CD4-positive, alpha-beta T cell treated with Interleukin-4 for 4 hours (primary cell): ENCODE measurements around the gene SEMA3C.

ENCODE experiments used
- DNase-seq: peaks from one replicate; pipeline ENCODE4 v3.0.0-alpha.2; 2020

The SEMA3C gene

DNA sequence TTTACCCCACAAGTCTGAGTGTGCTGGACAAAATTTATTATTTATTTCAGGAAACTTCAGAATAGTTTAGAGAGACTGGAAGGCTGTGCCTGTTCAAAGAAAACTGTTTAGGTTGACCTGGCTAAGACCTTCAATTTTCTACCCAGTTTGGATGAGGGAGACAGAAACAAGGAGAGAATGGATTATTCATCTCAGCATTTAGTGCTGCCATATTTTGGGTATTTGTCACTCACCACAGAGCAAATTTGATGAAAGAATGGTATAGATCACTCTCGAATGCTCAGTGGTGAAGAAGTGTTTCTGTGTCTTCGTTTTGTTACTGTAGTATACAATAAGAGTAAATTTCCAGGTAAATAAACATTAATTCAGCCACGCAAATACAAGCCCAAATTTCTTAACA is 71.8 kb downstream of the SEMA3C start:
- DNase-seq: no peak

DNA sequence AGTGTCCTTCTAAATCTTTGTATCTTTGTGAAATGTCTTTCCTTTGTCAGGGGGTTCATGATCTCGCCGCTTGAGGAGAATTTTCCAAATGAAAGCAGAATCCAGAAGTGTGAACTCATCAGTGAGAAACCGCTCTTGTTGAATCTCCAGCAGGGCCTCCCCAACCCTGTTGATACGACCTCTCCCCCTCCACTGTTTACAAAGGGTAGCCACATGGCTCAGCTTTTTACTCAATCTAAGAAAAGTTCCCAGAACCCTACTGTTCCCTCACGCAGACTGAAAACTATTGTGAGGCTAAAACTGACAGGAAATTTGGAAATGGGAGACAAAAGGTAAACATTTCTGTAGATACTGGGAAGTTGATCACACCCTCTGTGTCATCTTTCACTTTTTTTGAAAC is 73.9 kb downstream of the SEMA3C start:
- DNase-seq: no peak

DNA sequence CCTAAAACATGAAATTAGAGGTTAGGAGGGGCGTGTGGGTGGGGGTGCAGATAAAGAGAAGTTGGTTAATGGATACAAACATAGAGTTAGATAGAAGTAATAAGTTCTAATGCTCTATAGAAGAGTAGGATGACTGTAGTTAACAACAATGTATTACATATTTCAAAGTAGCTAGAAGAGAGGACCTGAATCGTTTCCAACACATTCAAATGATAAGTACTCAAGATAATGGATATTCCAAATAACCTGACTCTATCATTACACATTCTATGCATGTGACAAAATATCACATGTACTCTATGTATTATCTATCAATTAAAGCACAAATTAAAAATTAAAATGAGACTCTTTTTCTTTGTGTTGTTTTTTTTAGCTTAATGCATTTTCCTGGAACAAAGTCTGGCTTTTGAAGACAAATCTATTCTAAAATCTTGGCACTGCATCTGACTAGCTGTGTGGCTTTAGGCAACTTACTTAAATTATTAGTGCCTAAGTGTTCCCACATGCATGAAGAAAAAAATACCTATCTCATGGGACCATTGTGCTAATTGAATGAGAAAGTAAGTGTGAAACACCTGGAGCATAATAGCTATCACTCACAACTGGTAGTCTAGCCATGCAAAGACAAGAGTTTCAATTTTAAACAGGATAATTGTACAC is 75.7 kb downstream of the SEMA3C start:
- no peak for DNase-seq

DNA sequence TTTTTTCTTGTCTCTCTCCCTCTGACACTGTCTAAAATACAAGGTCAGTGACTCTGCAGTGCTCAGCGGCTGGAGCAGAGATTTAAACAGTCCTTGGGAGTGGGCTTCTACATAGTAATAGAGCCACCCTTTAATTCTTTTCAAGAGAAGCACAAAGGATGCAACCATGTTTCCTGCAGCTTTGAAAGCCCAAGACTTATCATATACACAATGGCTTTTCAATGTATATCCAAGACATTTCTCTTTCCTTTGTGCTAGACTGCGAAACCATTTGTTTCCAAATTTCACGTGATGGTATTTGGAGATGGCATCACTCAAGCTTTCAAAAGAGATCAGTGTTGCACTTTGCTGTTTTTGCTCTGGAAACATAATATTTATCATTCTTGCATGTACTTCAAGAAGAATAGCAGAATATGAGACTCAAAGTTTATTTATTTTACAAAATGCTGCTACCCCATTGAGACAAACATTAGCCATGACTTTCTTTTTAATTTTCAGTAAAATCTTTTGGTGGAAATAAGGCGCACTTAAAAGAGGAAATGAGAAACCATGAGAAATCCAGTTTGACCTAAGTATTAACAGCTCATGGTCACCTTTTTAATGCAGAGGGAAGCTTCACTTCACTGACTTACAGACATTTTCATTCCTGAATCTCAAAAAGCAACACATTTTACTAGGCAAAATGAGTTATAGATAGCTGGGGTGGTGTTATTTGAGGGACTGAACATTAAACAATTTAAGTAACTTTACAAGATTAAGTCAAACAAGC is 76.6 kb downstream of the SEMA3C start:
- DNase-seq: no peak

DNA sequence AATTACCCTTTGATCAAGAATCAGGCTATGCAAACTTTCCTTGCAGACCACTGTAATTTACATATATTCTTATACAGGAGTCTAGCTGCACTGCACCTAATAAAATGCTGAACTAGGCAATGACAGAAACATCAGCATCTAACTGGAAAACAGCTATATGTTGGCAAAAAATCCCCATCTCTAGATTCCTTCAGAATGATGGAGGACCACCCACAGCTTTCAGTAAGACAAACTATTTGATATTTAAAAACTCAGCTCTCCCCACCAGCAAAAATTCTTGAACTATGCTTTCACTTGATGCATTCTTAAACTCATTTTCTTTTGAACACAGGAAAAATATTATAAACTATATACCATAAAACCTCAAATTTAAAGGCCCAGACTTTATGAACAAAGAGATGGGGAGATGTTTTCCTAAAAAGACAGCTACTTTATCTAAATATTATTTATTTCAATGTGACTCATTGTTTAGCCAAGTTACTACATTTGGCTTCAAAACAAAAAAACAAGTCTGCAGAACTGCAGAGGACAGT is 77.4 kb downstream of the SEMA3C start:
- DNase-seq: no peak

DNA sequence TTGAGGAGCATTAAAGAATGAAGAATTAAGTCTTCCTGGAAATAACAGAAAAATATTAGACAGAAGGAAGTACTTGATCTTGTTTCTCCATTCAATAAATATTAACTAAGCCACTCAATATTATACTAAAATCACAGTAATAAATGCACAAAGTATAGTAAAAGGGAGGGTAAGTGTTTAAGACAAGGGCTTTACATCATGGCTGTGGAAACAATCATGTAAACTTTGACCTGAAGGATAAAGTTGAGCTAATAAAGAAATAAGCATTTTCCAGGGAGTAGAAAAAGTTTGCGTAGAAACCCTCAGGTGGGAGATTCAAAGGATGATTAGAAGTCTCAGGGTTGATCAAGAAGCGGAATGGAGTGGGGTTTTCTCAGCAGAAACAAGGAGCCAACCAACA is 78.2 kb downstream of the SEMA3C start:
- no peak for DNase-seq

DNA sequence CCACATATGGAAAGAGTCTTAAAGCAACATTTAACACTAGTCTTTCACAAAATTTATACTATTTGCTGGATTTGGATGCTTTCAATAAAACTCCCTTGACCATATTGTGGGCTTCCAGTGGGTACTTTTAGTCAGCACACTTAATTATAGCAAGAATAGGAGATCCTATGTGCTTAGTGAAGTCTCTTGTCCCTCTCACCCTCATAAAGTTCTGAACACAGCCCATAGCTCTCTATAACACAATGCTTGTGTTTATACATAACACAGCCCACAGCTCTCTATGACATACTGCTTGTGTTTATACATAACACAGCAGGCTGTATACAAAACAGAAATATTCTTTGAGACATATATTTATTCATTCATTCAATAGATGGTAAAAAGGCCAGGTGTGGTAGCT is 79.0 kb downstream of the SEMA3C start:
- DNase-seq: no peak

DNA sequence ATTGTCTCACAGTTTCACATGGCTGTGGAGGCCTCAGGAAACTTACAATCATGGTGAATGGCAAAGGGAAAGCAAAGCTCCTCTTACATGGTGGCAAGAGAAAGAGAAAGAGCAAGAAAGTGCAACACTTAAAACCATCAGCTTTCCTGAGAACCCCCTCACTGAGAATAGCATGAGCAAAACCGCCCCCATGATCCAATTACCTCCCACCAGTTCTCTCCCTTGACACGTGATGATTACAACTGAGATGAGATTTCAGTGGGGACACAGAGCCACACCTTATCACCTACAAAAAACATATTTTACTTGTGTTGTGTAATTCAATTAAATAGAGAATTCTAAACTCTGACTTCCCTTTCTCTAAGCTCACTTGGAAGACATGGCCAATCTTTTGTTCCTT is 80.2 kb downstream of the SEMA3C start:
- no peak for DNase-seq

DNA sequence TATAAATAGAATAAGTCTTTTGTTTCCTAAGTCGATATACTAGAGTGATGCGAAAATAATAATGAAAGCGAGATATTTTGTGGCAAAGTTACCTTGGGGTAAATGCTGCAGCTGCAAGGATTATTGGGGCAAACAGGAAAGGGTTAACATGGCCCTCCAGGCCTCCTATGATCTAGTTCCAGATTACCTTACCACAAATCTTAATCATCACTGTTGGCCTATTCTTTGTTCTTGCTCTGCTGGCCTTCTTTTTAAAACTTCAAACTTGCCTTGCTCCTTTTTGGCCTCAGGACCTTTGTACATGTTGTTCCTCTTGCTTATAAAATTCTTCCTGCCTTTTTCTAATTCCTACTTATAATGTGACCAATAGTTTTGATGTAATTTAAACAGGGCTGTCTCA is 81.5 kb downstream of the SEMA3C start:
- DNase-seq: no peak

DNA sequence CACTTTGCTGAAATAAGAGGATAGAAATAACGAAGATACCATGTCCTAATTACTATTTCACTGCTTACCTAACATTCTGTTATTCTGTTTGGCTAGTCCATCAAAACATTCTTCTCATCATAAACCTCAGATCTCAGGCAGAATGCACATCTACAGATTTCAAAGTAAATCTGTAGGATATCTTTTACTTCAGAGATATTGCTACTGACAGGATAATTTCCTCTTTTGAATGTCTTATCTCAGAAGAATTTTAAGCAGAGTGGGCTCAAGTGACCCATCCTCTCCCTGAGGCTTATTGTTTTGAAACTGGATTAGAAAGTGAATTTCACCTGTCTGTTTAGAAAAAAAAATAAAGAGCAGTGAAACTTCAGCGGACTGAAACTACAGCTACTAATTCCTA is 83.6 kb downstream of the SEMA3C start:
- no peak for DNase-seq

DNA sequence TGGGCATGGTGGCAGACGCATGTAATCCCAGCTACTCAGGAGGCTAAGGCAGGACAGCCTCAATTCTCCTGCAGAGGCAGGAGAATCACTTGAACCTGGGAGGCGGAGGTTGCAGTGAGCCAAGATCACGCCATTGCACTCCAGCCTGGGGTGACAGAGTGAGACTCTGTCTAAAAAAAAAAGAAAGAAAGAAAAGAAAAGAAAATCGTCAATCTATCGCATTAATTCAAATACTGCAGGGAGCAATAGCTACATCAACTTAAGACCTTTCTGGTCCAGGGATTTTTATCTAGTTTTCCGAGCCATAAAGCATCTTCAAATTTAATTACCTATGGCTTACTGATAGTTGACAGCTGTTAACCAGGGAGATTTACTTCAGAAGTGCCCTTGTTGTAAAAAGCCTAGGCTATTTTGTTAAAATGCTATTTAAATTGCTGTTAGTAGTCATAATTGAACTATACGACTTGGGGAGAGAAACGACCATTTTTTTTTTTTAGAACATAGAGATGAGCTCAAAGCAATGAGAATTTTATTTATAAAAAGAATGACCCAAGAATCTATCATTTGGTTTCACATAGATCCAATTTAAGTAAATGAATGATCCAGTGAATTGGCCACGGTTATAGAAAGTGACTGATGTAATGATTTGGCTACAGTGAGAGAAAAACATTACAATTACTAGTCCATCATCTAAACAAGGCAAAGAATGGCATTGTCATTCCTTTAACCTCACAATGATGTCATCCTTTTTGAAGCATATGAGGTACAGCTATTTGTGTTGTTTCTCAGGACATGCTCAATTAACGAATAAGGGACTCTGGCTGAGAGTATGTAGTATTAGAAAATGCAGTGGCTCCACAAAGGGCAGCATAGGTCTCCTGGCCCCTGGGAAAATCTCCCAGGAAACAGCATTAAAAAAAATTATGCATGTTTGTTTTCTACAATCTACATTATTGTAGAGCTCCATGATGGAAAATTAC is 85.3 kb downstream of the SEMA3C start:
- DNase-seq: no peak

DNA sequence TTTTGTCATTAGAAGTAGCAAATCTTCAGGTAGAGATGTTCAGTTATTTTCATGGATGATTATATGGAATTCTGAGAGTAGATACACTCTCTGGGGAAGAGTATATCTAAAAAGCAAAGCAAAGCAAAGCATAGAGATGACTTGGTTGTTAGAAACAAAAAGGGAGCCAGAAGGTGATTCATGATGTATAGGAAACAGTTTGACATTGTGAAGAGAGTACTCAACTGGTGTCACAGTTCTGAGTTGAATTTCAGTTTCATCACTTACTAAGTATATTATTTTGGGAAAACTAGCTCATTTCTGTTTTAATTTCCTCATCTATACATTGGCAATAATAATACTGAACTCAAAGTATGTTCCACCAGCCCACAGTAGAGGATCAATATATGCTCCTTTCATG is 86.8 kb downstream of the SEMA3C start:
- DNase-seq: no peak

DNA sequence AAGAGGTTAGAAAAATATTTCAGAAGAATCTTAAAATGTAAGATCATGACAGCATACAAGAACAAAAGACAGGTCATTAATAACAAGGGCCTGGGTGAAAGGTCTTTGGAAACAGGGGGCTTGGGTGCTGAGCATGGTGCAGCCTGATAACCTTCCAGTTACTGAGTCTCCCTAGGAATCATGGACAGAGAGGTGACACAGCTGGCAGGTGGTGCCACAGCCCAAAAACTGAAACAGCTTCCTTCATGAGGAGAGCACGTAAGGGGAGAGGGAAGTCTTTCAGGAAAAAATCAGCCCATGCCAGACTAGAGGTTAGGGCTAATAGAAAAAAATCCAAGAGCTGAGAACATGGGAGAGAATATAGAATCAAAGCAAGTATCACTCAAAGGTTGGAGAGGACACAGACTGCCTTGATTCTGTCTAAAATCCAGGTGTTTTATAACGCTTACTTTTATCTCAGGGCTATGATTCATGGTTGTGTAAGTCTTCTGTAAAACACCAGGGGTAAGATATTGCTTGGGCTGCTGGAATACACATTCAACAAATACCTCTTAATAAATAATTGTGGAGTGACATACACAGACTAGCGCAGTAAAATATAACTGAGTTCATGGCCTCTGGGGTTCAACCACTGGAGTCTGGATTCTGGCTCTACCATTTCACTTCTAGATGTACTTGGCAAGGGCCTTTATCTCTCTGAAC is 88.1 kb downstream of the SEMA3C start:
- DNase-seq: no peak

DNA sequence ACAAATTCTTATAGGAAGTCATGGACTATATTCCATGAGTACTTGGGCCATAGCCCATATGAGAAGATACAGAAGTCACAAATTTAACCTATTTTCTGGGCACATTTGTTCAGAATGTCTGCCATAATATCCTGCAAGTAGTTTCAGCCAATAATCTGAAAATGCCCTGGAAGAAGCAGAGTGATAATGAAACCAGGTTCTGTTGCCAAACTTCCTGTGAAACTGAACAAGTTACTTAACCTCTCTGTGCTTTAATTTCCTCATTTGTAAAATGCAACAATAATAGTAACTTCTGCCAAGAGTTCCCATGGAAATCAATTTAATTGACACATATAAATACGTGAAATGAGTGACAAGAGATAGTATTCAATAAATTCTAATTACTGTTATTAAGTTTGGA is 88.8 kb downstream of the SEMA3C start:
- no peak for DNase-seq

DNA sequence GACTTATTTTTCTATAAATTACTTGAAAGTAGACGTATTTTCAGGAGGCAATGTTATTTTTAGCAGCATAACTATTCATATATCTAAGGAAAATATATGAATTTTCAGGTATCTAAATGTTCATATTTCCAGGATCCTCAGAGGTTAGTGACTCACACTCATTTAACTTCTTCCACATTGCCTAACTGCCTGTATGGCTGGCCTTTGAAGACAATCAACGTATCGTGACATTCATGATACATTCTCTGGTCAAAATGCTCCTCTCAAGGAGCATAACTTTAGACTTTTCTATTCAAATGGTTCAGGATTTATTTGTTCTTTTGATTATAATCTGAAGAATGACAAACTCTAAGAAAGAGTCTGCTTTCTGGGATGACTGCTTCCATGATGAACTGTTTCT is 89.3 kb downstream of the SEMA3C start:
- DNase-seq: no peak

DNA sequence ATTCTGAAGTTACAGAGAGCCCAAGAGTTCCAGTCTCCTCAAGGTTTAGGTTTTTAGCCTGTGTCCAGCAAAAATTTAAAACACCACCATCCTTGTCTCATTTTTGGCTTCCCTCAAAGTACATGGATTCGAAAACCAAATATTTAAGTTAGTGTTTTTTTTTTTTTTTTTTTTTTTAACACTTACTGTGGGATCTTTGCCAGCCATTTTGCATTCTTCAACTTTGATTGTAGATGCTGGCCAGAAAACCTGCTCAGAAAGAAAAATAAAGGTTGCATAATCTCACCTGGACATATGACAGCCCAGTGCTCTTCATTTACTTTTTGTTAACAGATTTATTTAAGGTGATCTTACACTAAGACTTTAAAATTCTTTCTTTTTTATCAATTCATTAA is 91.6 kb downstream of the SEMA3C start:
- no peak for DNase-seq

DNA sequence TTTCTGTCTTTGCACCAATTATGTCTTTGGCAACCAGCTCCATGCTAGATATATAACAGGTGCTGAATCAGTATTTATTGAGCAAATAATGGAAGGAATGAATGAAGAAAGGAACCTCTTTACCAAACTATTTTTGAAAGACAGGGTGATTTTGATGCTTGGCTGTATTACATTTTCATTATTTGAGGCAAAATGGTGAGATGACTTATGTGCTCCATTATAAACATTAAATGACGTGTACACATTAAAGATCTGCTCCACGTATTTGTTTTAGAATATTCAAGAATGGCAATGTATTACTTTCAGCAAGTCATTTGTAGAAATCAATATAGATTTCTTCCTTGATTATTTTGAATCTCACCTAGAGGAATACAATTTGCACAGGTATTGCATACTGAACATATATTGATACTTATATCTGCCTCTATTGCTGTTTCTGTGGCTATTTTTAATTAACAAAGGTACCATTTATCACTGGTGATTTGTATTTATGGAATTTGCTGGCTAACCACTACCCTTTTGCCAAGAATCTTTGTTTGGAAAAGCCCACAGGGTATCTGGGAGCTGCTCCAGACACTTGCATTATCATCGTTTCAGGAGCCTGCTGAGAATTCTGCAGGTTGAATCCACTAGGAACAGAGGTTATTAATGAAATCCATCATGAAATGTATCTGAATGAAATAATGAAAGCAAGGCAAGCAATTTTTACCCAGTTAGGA is 92.2 kb downstream of the SEMA3C start:
- DNase-seq: no peak

DNA sequence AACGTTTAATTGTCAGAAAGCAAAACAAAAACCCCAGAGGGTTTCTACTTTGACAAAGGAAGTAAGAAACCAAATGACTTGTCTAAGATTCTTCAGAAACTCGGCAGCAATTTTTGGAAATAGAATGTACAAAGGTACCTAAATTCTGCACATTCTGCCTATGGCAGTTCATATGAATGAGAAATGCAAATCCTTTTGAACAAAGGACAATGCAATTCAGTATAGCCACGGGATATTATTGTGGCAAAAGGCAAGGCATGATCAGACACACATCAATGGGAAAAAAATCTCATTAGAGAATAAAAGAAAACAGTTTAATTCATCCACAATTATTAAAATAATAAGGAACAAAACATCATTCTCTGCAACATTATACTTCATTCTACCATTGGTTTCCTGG is 93.4 kb downstream of the SEMA3C start:
- no peak for DNase-seq

DNA sequence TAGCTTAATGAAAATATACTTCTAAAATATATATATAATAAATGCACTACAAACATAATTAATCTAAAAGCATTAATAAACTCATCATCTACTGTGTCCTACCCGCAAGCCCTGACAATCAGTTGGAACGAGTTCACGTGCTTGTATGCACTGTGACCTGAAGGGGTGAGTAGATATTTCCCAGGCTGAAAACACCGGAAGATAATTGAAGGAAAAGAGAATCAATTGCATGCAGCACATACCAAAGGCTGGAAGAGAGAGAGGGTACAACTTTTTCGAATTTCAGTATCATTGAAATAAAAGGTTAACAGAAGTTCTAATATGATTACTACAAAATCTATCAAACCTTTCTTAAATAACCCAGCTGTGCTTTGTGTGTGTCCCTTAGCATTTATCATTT is 94.6 kb downstream of the SEMA3C start:
- no peak for DNase-seq

DNA sequence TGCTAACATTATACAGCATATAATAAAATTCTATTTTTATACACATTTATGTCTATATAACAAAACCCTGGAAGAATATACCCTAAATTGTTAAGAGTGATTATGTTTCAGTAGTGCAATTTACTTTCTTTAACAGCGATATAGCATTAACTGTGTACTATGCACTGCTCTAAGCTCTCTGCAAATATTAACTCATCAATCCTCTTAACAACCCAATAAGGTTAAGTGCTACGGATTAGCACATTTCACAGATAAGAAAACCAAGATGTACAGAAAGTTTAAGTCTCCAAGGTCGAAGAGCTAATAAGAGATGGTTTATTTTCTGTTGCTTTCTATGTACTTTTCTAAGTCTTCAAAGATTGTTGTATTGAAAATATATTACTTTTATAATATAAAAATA is 95.8 kb downstream of the SEMA3C start:
- DNase-seq: no peak

DNA sequence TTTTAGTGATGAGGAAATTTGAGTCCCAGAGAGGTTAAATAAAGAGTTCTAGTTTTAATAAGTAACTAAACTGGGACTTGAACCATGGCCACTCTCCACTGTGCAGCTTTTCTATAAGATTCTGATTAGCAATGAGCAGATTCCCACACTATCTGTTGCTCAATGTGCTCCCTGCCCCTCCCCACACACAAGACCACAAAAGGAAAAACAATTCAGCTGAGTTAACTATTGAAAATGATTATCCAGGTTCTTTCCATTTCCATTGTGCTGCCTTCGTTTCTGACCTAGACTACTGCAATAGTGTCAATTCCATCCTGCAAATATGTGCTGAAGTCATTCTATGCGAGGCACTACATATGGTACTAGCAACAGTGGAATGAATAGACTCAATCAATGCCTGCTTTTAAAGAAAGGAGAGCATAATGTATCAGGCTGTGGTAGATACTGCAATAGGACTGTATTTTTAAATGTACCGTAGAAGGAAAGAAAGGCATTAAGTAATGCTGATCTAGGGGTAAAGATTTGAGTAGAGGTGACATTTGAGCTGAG is 97.0 kb downstream of the SEMA3C start:
- no peak for DNase-seq

DNA sequence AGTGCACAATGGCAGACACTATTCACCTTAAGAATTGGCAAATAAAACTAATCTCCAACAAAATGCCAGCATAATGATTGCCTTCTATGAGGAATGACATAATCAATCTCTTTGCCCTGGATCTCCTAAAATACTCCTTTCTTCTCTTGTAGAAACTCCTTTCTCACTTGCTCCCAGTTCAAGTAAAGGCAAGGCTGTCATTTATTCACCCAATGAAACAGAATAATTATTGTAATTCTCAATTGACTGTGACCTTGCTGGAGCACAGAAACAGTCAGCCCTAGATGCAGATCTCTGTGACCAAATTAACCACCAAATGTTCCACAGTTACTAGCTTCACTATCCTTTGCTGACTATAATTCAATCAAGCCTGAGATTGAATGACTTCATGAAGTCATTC is 99.3 kb downstream of the SEMA3C start:
- no peak for DNase-seq
